GF-D8 (cell line): ENCODE data around the gene CCDC73.
A peak's percentile ranks its signal among the peaks of the same experiment; 100 is the strongest.
"Not testable (repeated sequence)": the region's sequence is repeated elsewhere in the genome, so short reads cannot be mapped to it uniquely, and the experiment has no call there.

ENCODE experiments used
- DNase-seq: peaks from one replicate; lab custom pipeline; 2025; lab: John Stamatoyannopoulos, UW

CCDC73 gene

DNA sequence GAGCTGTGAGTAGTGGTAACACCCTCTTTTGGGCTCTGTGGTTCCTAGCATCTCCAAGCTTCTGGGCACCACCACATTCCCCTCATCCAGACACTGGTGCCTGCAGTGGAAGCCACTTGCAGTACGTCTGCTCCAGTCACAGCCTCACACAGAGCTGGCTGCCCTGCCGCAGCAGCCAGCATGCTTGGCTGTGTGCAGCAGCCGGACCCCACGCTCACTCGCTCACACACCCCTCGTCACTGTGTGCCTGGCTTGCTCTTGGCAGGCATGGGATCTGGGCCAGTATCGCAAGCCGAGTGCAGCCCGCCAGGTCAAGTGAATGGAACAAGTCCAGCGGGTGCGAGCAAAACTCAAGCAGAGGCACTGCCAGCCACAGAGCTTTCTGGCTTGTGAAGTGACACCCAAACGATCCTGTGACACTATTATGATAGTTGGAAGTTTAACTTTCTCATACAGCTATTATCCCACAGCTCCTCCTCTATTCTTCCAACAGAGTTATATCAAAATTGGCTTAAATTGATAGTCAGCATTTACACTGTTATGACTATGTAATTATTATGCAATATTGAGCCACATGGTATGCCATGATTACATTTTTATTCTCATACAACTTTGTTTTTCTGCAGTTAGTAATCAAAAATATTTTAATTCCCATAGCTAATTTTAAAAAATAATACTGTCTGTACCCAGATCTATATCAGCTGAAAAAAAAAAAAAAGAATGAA is 89.0 kb downstream of the CCDC73 start:
- no peak for DNase-seq

DNA sequence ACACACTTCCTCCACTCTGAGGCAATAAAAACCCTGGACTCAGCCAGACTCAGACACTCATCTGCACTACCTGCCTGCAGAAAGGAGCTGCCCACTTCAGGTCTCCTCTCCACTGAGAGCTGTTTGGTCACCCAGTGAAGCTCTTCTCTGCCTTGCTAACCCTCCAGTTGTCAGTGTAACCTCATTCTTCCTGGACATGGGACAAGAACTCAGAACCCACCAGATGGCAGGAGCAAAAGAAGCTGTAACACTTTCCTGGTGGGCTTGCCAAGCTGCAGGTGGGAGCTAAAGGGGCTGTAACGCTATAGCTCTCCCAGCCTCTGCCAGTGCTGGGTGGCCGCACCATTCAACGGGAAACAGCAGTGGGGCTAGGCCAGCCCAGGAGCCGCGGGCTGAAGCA is 89.7 kb downstream of the CCDC73 start:
- DNase-seq: no peak

DNA sequence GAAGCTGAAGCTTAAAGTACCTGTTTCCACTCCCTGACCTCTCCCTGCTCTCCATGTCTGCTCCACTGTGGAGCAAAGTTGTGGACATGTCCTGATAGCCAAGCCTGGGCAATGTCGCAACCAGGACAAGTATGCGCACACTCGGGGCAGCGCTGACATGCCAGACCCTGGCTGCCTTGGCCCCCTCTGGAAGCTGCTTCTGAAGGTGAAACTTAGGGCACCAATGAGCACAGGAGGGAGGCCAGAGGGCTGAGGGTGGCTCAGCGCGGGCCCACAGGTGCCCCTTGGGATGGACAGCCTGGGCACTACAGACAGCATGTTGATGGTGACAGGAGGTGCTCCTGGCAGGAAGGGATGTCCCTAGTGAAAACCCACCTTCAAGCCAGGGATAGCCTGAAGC is 90.2 kb downstream of the CCDC73 start:
- DNase-seq: no peak

DNA sequence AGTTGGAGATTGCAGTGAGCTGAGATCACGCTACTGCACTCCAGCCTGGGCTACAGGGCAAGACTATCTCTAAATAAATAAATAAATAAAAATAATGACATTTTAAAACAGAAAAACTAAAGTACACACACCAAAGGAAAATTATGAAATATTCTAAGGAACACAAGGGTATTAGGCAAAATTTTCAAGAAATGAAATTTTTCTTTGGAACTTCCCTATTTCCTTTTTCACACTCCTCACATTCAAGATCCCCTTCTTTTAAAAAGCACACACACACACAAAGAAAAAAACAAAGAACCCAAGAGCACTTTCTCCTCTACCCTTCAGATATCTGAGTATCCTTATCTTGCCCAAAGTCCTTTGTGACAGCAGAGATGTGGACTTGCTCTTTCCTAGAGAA is 92.8 kb downstream of the CCDC73 start:
- DNase-seq: no peak

DNA sequence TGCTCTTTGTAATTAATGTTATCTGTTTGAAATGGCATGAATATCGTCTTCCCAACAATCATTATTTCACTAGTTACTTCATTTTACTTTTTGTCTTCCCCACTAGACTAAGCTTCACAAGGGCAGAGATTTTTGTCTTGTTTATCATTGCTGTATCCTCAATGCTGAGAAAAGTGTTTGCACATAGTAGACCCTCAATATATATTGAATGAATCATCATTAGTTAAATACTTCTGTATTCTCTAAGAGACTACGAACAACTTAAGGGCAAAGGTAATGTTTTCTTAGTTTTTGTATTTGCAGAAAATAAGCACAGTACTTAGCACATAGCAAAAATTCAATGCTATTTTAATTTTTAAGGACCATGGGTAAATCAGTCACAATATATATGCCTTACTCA is 95.9 kb downstream of the CCDC73 start:
- DNase-seq: no peak

DNA sequence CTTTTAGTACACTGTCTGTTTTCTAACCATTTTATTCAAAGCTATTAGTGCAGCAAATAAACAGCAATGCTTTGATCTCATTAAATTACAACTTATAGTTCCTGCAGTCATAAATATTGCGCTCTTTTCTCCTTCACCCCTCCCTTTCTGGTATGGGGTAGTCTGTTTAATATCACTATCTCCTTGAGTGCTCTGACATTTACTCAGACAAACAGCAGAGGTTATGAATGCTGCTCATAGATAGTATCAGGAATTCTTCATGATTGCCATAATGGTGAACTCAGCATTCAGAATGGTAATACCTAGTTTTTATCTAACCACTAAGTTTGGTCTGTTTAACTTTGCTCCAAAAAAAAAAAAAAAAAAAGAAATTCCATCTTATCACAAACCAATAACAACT is 123.4 kb downstream of the CCDC73 start:
- no peak for DNase-seq

DNA sequence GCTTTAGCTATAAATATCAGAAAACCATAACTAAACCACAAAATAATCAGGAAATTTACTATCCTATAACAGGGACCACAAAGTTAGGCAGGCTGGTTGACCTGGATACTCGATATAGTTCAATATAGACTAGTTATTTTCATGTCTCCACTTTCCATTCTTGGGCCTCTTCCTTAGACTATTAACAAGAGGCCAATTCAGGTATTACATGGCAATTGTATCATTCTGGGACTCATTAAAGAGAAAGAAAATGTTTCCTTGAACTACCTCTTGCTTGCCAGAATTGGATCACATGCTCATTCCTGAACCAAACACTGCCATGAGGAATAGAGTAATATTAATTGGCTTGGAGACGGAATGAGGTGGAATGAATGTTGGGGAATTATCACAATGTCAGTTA is 134.8 kb downstream of the CCDC73 start:
- no peak for DNase-seq

DNA sequence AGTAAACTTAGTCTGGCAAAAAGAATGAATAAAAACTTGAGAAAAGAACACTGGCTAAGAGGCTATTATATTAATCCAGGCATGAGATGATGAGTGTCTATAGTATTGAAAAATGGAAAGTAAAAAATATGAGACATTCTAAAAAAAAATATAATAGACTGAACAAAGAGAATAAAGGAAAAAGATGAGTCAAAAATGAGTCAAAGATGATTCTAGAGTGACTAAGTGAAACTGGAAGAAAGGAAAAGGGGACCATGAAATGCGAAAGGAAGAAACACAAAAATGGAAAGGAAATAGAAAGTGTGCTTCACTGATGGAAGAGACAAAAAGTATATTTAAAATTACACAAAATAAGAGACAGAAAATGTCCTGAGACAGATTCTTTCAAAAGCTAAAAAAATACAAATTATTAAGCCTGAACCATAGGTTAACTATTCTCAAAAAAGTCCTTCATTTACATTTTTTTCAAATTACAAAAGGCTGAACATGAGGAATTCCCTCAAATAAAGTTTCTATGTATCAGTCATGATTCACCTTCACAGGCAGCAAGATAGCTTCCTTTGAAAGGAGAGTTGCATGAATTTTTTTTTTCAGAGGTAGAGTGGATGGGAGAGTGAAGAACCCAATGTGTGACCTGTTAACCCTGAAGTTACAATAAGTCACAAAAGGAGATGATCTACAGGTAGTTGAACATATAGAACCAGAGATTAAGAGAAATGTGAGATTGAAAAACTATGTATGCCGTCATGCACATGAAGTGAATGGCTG is 135.6 kb downstream of the CCDC73 start:
- DNase-seq: no peak

DNA sequence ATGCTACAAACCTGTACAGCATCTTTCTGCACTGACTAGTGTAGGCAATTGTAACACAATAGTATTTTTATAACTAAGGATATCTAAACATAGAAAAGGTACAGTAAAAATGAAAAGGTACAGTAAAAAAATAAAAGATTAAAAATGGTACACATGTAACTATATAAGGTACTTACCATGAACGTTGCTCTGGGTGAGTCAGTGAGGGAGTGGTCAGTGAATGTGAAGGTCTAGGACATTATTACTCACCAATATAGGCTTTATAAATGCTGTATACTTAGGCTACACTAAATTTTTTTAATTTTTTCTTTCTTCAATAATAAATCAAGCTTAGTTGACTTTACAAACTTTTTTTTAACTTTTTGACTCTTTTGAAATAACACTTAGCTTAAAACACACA is 150.9 kb downstream of the CCDC73 start:
- no peak for DNase-seq

DNA sequence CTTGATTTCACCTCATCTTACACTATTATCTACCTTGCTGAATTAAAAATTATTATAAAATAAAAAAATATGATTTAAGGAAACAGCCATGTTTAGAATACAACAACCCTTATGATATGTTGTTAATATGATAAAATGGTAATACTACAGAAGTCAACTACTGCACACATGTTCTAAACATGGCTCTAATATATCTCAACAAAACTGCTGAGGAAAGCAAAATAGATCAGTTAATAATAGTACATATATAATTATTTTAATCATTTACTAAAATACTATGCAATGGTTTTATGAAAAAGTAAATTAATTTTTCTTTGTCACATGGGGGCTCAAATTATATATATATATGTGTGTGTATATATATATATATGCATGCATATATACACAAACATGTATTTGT is 153.1 kb downstream of the CCDC73 start:
- no peak for DNase-seq

DNA sequence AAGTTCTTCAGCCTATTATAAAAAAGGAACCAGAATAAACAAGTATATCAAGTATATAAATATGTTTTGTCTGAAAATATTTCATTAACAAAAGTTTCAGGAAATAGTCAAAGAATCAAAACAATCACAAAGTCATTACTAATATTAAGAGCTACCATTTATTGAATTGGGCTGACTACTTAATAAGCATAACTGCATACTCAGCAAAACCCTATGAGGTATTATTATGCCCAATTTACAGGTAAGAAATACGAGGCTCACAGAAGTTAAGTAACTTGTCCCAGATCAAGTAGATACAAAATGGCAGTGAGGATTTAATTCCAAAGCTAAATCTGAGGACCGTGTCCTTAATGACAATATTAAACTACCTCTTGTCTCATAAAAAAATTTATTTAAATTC is 158.6 kb downstream of the CCDC73 start:
- no peak for DNase-seq

DNA sequence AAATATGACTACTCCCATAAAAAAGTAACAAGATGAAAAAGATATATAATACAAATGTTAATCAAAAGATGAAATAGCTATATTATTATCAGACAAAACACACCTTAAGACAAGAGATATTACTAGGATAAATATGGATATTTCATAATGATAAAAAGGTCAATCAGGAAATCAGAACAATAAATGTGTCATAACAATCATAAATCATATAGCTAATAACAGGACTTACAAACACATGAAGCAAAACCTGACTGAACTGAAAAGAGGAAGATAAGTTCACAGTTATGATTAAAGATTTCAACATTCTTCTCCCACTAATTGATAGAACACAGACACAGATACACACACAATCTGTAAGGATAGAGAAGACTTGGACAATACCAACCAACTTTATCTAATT is 163.6 kb downstream of the CCDC73 start:
- DNase-seq: no peak

DNA sequence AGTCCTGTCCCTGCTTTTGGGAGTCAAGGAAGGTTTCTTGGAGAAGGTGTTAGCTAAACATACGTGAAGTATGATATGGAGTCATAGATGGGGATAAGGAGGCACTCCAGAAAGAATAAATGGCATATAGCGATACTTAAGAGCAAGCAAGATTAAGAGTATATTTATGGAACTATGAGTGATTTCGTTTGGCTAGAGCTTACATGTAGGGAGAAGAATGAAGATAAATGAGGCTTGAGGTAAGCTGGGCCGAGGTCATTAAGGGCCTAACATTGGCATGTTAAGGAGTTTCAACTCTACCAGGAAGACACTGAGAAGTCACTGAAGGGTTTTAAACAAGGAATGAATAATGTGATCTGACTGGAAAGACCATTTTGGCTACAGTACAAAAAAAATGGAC is 177.6 kb downstream of the CCDC73 start:
- no peak for DNase-seq

DNA sequence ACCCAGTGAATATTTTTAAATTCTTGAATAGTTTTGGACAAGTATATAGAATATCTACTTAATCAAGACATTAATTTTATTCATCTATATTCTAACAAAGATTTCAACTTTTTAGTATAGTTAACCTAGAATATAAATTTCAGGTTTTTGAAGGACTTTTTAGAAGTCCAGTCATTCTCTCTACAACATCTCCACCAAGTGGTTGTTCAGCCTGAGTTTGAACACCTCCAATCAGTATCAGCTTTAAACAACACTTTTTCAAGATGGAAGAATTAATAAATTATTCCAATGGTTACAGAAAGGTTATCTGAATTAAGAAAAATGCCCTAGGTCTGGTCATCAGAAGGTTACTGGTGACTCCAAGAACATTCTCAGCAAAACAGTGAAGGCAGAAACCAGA is 179.0 kb downstream of the CCDC73 start:
- DNase-seq: no peak

DNA sequence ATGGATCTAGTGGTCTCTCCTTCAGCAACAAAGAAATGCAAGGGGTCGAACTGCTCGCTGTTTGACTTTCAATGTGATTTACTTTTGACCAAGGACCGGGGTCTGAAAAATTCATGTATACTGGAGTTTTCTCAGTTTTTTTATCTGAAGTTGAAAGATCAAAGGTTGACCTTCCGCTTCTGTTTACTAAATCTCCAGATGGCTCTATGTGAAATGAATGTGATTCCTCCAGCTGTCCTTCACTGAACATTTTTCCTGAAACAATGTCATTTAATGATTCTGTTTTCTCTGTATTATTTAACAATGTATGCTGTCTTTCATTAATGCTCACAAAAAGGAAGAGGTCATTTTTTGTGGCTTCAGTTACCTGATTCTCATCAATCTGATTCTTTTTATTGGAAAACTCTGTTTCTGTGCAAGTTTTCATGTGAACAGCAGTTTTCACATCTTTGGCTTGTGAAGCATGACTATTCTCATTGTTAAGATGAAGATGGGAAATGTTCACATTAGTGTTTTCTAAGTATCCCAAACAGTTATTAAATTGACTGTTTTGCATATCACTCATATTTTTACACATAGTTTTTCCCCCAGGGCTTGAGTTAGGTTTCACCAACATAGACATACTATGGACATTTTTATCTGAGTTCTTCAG is 180.8 kb downstream of the CCDC73 start:
- no peak for DNase-seq

DNA sequence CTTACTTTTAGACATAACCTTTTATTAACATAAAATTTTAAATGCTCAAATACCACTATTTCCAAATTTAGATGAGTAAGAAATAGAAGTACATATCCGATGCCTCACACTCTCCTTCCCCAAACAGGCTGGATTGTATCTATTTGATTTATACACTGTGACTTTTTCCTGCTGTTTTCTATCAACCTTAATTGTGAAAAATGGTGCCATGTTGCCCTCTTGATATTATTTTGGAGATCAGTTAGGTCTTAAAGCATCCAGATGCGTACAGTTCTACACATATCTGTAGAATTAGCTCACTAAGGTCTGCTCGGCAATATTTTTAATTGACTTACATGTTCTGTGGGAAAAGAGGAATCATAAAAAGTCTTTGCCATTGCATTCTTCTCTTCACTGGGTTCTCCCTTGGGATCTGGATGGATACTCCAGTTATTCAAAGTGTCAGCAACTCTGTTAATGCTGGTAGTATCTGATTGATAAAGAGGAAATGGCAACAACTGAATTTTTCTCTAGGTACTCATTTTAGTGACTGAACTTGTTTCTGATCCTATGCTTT is 183.6 kb downstream of the CCDC73 start:
- DNase-seq: no peak

DNA sequence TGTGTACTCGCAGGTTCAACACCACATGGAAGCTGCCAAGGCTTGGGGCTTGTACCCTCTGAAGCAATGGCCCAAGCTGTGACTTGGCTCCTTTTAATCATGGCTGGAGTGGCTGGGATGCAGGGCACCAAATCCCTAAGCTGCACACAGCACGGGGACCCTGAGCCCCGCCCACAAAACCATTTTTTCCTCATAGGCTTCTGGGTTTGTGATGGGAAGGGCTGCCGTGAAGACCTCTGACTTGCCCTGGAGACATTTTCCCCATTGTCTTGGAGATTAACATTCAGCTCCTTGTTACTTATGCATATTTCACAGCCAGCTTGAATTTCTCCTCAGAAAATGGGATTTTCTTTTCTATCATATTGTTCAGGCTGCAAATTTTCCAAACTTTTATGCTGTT is 185.6 kb downstream of the CCDC73 start:
- DNase-seq: not testable (repeated sequence)

DNA sequence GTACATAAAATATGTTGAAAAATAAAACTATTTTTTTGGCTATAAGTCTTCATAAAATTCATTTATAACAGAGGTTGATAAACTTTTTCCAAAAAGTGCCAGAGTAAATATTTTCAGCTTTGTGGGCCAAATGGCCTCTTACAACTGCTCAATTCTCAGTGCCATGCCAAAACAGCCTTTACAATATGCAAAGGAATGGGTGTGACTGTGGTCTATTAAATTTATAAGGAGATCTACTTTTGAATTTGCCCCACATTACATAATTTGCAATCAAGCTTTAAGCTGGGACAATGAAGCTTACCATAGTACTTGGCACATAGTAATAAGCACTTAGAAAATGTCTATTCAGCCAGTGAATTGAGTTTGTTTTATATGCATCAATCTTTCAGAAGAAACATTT is 188.2 kb downstream of the CCDC73 start:
- no peak for DNase-seq

DNA sequence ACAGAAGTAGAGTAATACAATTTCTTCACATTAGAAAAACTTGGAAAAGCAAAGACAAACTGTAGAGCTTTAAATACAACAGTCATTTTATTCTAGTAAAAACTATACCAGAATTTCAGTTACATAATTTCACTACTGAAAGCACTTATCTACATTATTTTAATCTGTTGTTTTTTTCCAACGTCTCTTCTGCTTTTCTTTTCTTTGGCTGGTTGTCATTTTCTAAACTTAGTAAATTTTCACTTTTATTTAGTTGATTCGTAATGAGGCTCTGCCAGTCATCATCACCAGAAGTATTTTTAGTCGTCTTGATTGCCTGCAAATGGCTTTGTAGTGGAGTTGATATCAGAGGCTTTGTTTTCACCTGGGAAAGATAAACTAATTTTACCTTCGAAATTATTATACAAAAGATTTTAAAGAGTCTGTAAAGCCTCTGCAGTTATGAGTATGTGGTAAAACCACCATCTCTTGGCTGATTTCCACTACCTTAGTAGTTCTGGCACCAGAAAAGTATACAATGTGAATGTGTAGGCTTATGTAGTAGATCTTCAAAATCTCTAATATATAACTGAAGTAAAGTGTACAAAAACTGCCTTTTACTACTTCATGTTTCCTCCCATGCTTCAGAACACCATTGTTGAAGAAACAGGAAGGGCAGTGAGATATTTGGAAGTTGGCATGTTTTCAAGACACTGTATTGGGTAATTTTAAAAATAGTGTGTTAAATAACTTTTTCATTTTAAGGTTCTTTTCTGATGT is 191.6 kb downstream of the CCDC73 start:
- DNase-seq: no peak

DNA sequence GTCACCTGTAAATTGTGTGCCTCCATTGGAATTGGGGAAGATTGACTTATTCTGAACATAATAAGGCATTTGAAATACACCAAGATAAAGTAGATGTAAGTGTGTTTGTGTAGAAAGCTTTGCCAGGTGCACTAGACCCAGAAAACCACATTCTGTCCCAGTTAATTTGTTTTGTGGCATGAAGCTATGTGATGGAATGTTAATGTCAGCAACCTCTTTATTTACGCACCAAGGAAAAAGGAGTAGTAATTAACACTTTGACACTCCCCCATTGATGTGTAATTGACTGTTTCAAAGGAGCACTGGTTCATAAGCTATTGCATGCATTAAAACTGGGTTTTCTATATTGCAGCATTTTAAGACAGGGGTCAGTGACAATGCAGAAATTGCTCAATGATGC is 196.5 kb downstream of the CCDC73 start:
- no peak for DNase-seq

DNA sequence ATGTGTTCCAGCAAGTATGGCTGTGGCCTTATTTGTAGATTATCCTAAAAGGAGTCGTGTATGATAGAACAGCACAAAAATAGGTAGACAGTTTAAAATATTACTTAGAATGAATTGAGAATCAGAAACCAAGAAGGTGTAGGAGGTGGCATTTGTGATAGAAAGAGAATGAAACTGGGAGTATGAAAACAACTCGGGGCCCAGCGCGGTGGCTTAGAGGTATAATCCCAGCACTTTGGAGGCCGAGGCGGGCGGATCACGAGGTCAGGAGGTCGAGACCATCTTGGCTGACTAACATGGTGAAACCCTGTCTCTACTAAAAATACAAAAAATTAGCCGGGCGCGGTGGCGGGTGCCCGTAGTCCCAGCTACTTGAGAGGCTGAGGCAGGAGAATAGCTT is 198.3 kb downstream of the CCDC73 start:
- DNase-seq: not testable (repeated sequence)

DNA sequence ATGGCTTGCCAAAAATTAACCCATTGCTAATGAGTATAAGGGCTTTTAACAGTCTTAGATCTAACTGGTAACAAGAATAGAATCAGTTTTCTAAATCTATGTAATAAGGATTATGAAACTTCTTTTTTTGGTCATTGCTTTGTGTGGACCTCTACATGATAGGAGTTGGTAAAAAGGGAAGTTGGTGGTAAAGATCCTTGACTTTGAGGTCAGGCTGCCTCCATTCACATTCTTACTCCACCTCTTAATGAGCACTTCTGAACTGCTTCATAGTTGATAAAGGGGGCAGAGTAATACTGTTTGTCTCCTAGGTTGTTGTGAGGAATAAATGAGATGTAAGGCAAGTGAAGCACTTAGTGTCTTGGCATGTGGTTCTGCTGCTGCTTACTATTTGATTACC is 200.2 kb downstream of the CCDC73 start:
- DNase-seq: peak; percentile 70
